ENCODE data around the gene GYS2.
"Not testable (repeated sequence)": the region's sequence is repeated elsewhere in the genome, so short reads cannot be mapped to it uniquely, and the experiment has no call there.

Gene GYS2

GRCh38 chr12:21604245-21605101 lies at the start of gene GYS2:
TSS of gene GYS2 (minus strand) at chr12:21604847. CDS start at chr12:21604592, 255 bp downstream.
- Histone ChIP-seq H3K27me3 (ENCODE audit: insufficient read depth, low read length) (no peaks in the 10 kb centered on the region), H3K27ac (ENCODE audit: low read depth, low read length) (no peak within 1 kb of the TSS), H2AFZ (ENCODE audit: low read length, unreplicated experiment) (no peak within 1 kb of the TSS), H3K79me2 (ENCODE audit: control insufficient read depth, insufficient read depth, low read length, unreplicated experiment) (no peaks in the 10 kb centered on the region), H3K4me1 (ENCODE audit: control insufficient read depth, insufficient read depth, low read length, unreplicated experiment) (no peaks in the 10 kb centered on the region), H3K4me3 (ENCODE audit: low read depth, low read length) (no peak within 1 kb of the TSS), H3K36me3 (ENCODE audit: insufficient read depth, low read length) (no peaks in the 10 kb centered on the region)

GRCh38 chr12:21651821-21652220 lies 47.2 kb upstream of the GYS2 start:
- peaks cover 26% of the 10 kb centered on the region for H3K4me1 ChIP-seq (ENCODE audit: control insufficient read depth, insufficient read depth, low read length, unreplicated experiment)
- H2AFZ ChIP-seq (ENCODE audit: low read length, unreplicated experiment) = no peak overlapping the region
- no peak overlapping the region for H3K4me3 ChIP-seq (ENCODE audit: low read depth, low read length)
- H3K27me3 ChIP-seq (ENCODE audit: insufficient read depth, low read length) = no peaks in the 10 kb centered on the region
- H3K27ac ChIP-seq (ENCODE audit: low read depth, low read length) = no peak overlapping the region
- H3K36me3 ChIP-seq (ENCODE audit: insufficient read depth, low read length) = peaks cover 64% of the 10 kb centered on the region
- peaks cover 80% of the 10 kb centered on the region for H3K79me2 ChIP-seq (ENCODE audit: control insufficient read depth, insufficient read depth, low read length, unreplicated experiment)

- Histone ChIP-seq H3K4me1 (ENCODE audit: control insufficient read depth, insufficient read depth, low read length, unreplicated experiment) (peaks cover 26% of the 10 kb centered on the region), H3K27ac (ENCODE audit: low read depth, low read length) (no peak overlapping the region), H3K79me2 (ENCODE audit: control insufficient read depth, insufficient read depth, low read length, unreplicated experiment) (peaks cover 73% of the 10 kb centered on the region), H2AFZ (ENCODE audit: low read length, unreplicated experiment) (no peak overlapping the region), H3K4me3 (ENCODE audit: low read depth, low read length) (no peak overlapping the region), H3K27me3 (ENCODE audit: insufficient read depth, low read length) (no peaks in the 10 kb centered on the region), H3K36me3 (ENCODE audit: insufficient read depth, low read length) (peaks cover 71% of the 10 kb centered on the region)
Measured at GRCh38 chr12:21650997-21651396, 46.4 kb upstream of the GYS2 start.

- Histone ChIP-seq H2AFZ (ENCODE audit: low read length, unreplicated experiment) (no peak overlapping the region), H3K4me1 (ENCODE audit: control insufficient read depth, insufficient read depth, low read length, unreplicated experiment) (peaks cover 10% of the 10 kb centered on the region), H3K27ac (ENCODE audit: low read depth, low read length) (no peak overlapping the region), H3K36me3 (ENCODE audit: insufficient read depth, low read length) (peaks cover 70% of the 10 kb centered on the region), H3K4me3 (ENCODE audit: low read depth, low read length) (no peak overlapping the region), H3K79me2 (ENCODE audit: control insufficient read depth, insufficient read depth, low read length, unreplicated experiment) (peaks cover 54% of the 10 kb centered on the region), H3K27me3 (ENCODE audit: insufficient read depth, low read length) (no peaks in the 10 kb centered on the region)
Measured at GRCh38 chr12:21649034-21649433, 44.4 kb upstream of the GYS2 start.

- H3K27me3 ChIP-seq (ENCODE audit: insufficient read depth, low read length) = no peaks in the 10 kb centered on the region
- H3K36me3 ChIP-seq (ENCODE audit: insufficient read depth, low read length) = peaks cover 72% of the 10 kb centered on the region
- peaks cover 8% of the 10 kb centered on the region for H3K4me1 ChIP-seq (ENCODE audit: control insufficient read depth, insufficient read depth, low read length, unreplicated experiment)
- H3K27ac ChIP-seq (ENCODE audit: low read depth, low read length) = no peak overlapping the region
- peaks cover 47% of the 10 kb centered on the region for H3K79me2 ChIP-seq (ENCODE audit: control insufficient read depth, insufficient read depth, low read length, unreplicated experiment)
- no peak overlapping the region for H3K4me3 ChIP-seq (ENCODE audit: low read depth, low read length)
- no peak overlapping the region for H2AFZ ChIP-seq (ENCODE audit: low read length, unreplicated experiment)
Measured at GRCh38 chr12:21648378-21648777, 43.7 kb upstream of the GYS2 start.

GRCh38 chr12:21647179-21647578 lies 42.5 kb upstream of the GYS2 start:
- Histone ChIP-seq H3K27ac (ENCODE audit: low read depth, low read length) (no peak overlapping the region), H3K79me2 (ENCODE audit: control insufficient read depth, insufficient read depth, low read length, unreplicated experiment) (peaks cover 38% of the 10 kb centered on the region), H2AFZ (ENCODE audit: low read length, unreplicated experiment) (no peak overlapping the region), H3K27me3 (ENCODE audit: insufficient read depth, low read length) (no peaks in the 10 kb centered on the region), H3K4me3 (ENCODE audit: low read depth, low read length) (no peak overlapping the region), H3K36me3 (ENCODE audit: insufficient read depth, low read length) (peaks cover 66% of the 10 kb centered on the region), H3K4me1 (ENCODE audit: control insufficient read depth, insufficient read depth, low read length, unreplicated experiment) (peaks cover 8% of the 10 kb centered on the region)

GRCh38 chr12:21645041-21645500 lies 40.4 kb upstream of the GYS2 start:
- H3K4me3 ChIP-seq (ENCODE audit: low read depth, low read length); H3K27me3 ChIP-seq (ENCODE audit: insufficient read depth, low read length); H3K27ac ChIP-seq (ENCODE audit: low read depth, low read length); H2AFZ ChIP-seq (ENCODE audit: low read length, unreplicated experiment): not testable (repeated sequence)
- Histone ChIP-seq H3K36me3 (ENCODE audit: insufficient read depth, low read length) (peaks cover 65% of the 10 kb centered on the region), H3K79me2 (ENCODE audit: control insufficient read depth, insufficient read depth, low read length, unreplicated experiment) (peaks cover 30% of the 10 kb centered on the region), H3K4me1 (ENCODE audit: control insufficient read depth, insufficient read depth, low read length, unreplicated experiment) (peaks cover 12% of the 10 kb centered on the region)

- Histone ChIP-seq H3K4me3 (ENCODE audit: low read depth, low read length) (no peak overlapping the region), H3K79me2 (ENCODE audit: control insufficient read depth, insufficient read depth, low read length, unreplicated experiment) (peaks cover 30% of the 10 kb centered on the region), H3K27me3 (ENCODE audit: insufficient read depth, low read length) (no peaks in the 10 kb centered on the region), H2AFZ (ENCODE audit: low read length, unreplicated experiment) (no peak overlapping the region), H3K36me3 (ENCODE audit: insufficient read depth, low read length) (peaks cover 66% of the 10 kb centered on the region), H3K27ac (ENCODE audit: low read depth, low read length) (no peak overlapping the region), H3K4me1 (ENCODE audit: control insufficient read depth, insufficient read depth, low read length, unreplicated experiment) (peaks cover 12% of the 10 kb centered on the region)
Measured at GRCh38 chr12:21644516-21644915, 39.9 kb upstream of the GYS2 start.

GRCh38 chr12:21643758-21644157 lies 39.1 kb upstream of the GYS2 start:
- Histone ChIP-seq H3K36me3 (ENCODE audit: insufficient read depth, low read length) (peaks cover 66% of the 10 kb centered on the region), H3K27me3 (ENCODE audit: insufficient read depth, low read length) (no peaks in the 10 kb centered on the region), H3K4me3 (ENCODE audit: low read depth, low read length) (no peak overlapping the region), H3K27ac (ENCODE audit: low read depth, low read length) (no peak overlapping the region), H2AFZ (ENCODE audit: low read length, unreplicated experiment) (no peak overlapping the region), H3K79me2 (ENCODE audit: control insufficient read depth, insufficient read depth, low read length, unreplicated experiment) (peaks cover 26% of the 10 kb centered on the region), H3K4me1 (ENCODE audit: control insufficient read depth, insufficient read depth, low read length, unreplicated experiment) (peaks cover 13% of the 10 kb centered on the region)

GRCh38 chr12:21642707-21643389 lies 38.2 kb upstream of the GYS2 start:
- no peak overlapping the region for H3K27ac ChIP-seq (ENCODE audit: low read depth, low read length)
- H3K79me2 ChIP-seq (ENCODE audit: control insufficient read depth, insufficient read depth, low read length, unreplicated experiment) = peaks cover 17% of the 10 kb centered on the region

More at GRCh38 chr12:21642707-21643389, 38.2 kb upstream of the GYS2 start:
- H3K27me3 ChIP-seq (ENCODE audit: insufficient read depth, low read length) = no peaks in the 10 kb centered on the region
- H3K4me3 ChIP-seq (ENCODE audit: low read depth, low read length) = no peak overlapping the region
- H3K4me1 ChIP-seq (ENCODE audit: control insufficient read depth, insufficient read depth, low read length, unreplicated experiment) = peaks cover 17% of the 10 kb centered on the region
- H3K36me3 ChIP-seq (ENCODE audit: insufficient read depth, low read length) = peaks cover 63% of the 10 kb centered on the region
- no peak overlapping the region for H2AFZ ChIP-seq (ENCODE audit: low read length, unreplicated experiment)
